Measurements from ENCODE around the gene CLPX.

The CLPX gene

DNA sequence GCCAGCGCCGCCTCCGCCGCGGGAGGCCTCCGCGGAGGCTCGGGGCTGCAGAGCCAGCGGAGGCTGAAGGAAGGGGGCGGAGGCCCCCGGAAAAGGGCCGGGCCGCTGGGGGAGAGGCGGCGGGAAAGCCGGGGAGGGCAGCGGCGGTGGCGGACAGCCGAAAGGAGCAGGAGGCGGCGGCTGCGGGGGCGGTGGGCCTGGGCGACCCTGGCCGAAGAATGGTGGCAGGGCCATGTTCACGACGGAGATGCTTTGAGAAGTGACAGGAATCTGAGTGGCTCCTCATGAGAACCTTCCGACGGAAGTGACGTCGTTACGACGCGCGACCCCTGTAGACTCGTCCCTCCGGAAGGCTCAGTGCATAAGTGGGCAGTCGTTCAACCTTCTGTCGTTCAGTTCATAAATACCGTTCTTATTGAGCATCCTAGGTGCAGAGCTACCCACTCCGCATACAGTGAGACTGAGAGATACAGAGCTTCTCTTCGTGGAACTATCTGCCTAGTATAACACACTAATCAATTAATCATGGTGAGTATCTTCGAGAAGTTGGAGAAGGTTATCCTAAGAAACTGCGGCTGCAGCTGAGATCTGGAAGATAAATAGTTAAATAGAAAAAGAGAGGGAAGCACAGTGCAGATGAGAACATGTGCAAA lies 51.5 kb downstream of the CLPX start, which contains the start of gene PDCD7:
Gene PDCD7, minus strand, starts transcription at position 261 of the 653 bp plus-strand sequence. Its CDS starts 27 bp downstream, at position 234.
- peak; percentile 84 for DNase-seq (ENCODE audit: extremely low read depth, low read depth)
- TF ChIP-seq, protein P1, sequence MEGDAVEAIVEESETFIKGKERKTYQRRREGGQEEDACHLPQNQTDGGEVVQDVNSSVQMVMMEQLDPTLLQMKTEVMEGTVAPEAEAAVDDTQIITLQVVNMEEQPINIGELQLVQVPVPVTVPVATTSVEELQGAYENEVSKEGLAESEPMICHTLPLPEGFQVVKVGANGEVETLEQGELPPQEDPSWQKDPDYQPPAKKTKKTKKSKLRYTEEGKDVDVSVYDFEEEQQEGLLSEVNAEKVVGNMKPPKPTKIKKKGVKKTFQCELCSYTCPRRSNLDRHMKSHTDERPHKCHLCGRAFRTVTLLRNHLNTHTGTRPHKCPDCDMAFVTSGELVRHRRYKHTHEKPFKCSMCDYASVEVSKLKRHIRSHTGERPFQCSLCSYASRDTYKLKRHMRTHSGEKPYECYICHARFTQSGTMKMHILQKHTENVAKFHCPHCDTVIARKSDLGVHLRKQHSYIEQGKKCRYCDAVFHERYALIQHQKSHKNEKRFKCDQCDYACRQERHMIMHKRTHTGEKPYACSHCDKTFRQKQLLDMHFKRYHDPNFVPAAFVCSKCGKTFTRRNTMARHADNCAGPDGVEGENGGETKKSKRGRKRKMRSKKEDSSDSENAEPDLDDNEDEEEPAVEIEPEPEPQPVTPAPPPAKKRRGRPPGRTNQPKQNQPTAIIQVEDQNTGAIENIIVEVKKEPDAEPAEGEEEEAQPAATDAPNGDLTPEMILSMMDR (IDR thresholded peaks at IDR 0.05; ENCODE audit: low read depth, low read length, missing control alignments), result no peak

DNA sequence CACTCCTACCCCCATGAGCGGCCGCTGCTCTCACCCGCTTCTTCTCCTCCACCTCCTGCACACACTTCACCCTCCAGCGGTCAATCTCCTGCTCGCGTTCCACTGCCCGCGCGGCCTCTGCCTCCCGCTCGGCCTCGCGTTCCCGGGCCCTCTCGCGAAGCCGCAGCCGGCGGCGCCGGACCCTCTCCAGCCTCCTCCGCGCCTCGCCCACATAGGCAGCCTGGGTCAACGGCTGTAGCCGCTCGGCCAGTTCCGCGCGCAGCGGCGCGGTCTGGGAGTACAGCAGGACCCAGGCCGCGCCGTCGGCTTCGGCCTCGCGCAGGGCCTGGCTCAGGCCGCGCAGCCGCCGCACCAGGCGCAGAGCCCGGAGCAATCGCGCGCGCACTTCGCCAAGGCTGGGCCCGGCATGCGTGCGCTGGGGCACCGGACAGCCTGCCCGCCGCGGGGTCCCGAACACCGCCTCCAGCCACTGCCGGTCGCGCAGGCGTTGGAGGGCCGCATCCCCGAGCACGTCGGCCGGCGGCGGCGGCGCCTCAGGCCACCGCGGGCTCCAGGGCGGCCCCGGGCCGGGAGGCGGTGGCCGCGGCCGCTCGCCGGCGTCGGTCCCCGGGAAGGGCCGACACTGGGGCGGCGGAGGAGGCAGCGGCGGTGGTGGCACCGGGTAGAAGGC lies 52.1 kb downstream of the CLPX start:
- no peak for DNase-seq (ENCODE audit: extremely low read depth, low read depth)

More for the DNA sequence above, 51.5 kb downstream of the CLPX start, which contains the start of gene PDCD7:
- peak within 1 kb of the TSS; percentile 67 for H3K4me3 ChIP-seq (replicated peaks; ENCODE audit: low read depth, low read length)

DNA sequence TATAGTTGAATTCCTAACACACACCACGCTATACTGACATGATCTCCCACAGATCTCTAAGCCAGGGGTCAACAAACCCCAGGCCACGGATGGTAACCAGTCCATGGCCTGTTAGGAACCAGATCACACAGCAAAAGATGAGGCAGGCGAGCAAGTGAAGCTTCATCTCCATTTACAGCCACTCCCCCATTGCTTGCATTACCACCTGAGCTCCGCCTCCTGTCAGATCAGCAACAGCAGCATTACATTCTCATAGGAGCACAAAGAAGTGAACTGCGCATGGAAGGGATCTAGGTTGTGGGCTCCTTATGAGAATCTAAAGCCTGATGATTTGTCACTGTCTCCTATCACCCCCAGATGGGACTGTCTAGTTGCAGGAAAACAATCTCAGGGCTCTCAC lies 54.2 kb downstream of the CLPX start:
- TF ChIP-seq, protein P1 (IDR thresholded peaks at IDR 0.05; ENCODE audit: low read depth, low read length, missing control alignments), result no peak
- no peak overlapping the region for H3K4me3 ChIP-seq (replicated peaks; ENCODE audit: low read depth, low read length)
- DNase-seq (ENCODE audit: extremely low read depth, low read depth), result no peak

More for the DNA sequence above, 52.1 kb downstream of the CLPX start:
- peak overlapping the region; percentile 67 for H3K4me3 ChIP-seq (replicated peaks; ENCODE audit: low read depth, low read length)
- TF ChIP-seq, protein P1 (IDR thresholded peaks at IDR 0.05; ENCODE audit: low read depth, low read length, missing control alignments), result no peak

DNA sequence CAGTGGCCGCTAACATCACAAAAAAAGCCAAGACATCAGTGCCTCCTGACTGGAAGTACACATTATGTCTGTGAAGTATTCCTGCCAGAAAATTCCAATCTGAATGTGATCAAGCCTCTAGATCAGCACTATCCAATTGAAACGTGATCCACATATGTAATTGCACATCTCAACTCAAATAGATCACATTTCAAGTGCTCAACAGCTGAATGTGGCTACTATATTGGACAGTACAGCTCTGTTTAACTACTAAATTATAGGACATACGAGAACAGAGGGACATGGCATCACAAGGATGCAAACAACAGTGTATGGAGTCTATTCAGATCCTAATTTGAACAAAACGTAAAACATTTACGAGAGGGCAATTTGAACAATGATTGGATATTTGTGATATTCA lies 69.6 kb downstream of the CLPX start:
- TF ChIP-seq, protein P1 (IDR thresholded peaks at IDR 0.05; ENCODE audit: low read depth, low read length, missing control alignments), result no peak
- no peak overlapping the region for H3K4me3 ChIP-seq (replicated peaks; ENCODE audit: low read depth, low read length)
- no peak for DNase-seq (ENCODE audit: extremely low read depth, low read depth)

DNA sequence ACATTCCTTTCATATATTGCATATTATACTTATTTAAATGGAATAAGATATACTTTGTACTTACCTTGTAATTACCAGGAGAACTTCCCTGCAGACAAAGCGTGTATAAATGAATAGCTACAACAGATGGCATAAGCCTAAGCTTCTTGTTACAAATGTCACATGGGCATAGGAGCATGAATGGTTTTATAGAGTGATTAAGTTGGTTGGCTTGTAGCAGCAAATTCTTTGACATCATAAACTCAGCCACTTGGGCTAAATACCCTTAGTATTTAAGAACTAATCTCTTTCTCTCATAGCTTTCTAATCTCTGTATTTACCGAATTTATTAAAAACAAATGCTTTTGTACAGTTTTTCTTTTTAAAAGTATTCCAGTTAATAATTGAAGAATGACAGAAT lies 70.1 kb downstream of the CLPX start, which contains the start of gene UBAP1L:
Gene UBAP1L, minus strand, starts transcription at position 115 of the 400 bp plus-strand sequence. CDS start 8,985 bp downstream, outside the sequence.
- no peak for DNase-seq (ENCODE audit: extremely low read depth, low read depth)
- no peak within 1 kb of the TSS for H3K4me3 ChIP-seq (replicated peaks; ENCODE audit: low read depth, low read length)
- TF ChIP-seq, protein P1 (IDR thresholded peaks at IDR 0.05; ENCODE audit: low read depth, low read length, missing control alignments), result no peak

DNA sequence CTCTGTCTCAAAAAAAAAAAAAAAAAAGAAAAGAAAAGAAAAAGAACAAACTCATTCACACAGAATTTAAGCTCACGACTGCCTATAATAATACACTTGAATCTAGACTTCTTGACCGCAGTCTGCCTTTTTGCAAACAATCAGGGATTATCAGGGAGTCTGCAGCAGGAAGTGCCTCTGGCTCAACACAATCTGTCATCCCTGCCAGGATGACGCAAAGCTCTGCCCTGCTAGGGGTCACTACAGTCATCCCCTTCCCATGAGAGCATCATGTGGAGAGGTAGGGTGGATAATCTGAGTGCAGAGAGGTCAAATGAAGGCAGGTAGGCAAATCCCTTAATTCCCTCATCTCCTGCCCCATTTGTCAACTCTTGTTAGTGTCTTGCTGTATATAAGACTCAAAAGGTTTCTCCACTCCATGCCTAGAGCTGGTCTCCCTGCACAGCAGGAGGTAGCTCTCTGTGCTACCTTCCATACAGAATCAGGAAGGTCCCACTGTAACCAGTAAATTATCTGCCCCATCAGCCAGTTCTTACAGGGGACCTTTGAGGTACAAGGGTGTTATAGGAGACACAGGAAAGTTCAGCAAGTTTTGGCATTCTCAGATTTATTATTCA lies 74.4 kb downstream of the CLPX start:
- no peak overlapping the region for H3K4me3 ChIP-seq (replicated peaks; ENCODE audit: low read depth, low read length)
- TF ChIP-seq, protein P1 (IDR thresholded peaks at IDR 0.05; ENCODE audit: low read depth, low read length, missing control alignments), result no peak
- no peak for DNase-seq (ENCODE audit: extremely low read depth, low read depth)

Data from HFF-Myc (cell line).